Germinal center (tissue), 1 donor: ENCODE results near the gene KCNJ6.
"Not testable (repeated sequence)": the region's sequence is repeated elsewhere in the genome, so short reads cannot be mapped to it uniquely, and the experiment has no call there.

Experiments used
- DNase-seq: peaks from one replicate; pipeline ENCODE4 v3.0.0; 2012; ENCODE audit warnings: mixed read lengths, low spot score

The KCNJ6 gene

DNA sequence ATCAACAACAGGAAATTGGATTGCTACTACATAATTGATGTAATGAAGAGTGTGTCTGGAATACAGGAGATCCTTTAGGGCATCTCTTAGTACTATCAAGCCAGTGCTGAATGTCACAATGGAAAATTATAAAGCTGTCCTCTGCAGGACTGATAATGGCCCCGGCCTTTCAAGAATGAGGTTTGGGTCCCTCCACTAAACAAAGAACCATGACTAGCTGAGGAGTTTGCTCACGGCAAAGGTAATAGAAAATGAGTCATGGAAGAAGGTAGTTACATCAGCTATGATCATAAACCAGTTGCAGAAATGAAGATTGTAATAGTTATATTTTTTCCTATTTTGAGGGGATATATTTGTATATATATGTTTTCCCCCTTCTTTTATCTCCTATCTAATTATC lies 145.8 kb downstream of the KCNJ6 start:
- no peak for DNase-seq

DNA sequence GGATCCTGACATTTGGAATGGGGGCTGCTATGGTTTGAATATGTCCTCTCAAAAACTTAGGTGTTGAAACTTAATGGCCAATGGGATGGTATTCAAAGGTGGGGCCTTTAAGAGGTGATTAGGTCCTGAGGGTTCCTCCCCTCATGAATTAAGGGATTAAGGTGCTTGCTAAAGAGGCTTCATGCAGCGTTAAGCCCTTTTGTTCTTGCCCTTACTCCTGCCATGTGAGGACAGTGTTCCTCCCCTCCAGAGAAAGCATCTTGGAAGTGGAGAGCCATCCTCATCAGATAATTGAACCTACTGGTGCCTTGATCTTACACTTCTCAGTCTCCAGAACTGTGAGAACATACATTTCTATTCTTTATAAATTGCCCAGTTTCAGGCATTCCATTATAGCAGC lies 146.6 kb downstream of the KCNJ6 start:
- DNase-seq = no peak

DNA sequence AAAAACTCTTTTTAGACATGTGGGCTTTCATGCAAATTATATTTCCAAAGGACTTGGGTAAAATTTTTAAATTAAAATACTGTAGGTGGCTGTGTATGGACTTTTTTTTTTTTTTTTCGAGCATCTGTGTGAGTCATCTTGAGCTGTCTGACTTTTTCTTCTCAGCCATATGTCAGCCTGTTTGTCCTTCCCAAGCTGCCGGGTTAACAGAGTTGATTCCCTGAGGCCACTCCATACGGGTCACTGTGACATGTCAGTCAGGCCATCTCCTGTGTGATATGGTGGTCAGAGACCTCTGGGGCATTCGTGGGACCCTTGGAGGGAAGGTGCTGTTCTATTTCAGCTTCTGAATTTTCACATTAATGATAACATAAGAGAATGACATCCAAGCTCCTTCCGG lies 148.3 kb downstream of the KCNJ6 start:
- no peak for DNase-seq

DNA sequence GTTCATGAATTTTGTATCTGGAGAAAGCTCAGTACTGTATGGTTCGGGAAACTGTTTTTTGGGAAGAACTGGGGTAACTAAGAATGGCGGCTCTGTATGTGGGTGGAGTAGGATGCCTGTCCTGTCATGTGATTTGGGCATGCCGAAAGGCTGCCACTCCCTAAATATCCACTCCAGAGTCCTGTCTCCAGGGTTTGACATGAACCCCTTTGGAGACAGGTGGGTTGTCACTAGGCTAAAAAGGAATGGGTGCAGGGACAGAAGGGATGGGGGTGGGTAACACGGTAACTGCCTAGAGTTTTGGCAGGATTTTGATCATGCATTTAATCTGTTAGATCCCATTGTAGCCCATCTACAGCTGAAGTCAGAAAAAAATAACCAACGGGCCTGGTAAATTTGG lies 150.1 kb downstream of the KCNJ6 start:
- no peak for DNase-seq

DNA sequence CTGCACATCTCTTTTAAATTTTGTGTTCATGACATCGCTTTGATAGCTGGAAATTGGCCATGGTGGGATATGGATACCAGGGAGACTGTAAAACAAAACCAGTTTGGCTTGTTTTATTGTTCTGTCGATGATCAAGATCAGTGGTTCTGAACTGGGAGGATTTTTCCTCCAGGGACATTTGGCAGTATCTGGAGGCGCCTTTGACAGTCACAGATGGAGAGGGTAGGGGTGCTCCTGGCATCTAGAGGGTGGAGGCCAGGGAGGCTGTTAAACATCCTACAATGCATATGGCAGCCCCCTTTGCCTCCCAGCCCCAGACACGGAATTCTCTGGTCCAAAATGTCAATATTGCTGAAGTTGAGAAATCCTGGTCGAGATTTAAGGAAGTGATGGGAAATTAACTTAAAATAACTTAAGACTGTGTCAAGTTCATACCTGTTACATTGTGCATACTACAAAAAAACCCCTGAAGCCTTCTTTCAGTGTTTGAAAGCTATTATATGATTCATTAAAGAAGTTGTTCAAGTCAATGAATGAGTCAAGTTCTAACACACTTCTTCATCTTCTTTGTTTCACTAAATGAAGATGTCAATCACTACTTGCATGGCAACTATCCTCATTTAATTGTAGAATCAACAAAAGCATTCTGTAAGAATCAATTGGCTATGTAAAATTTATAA lies 150.9 kb downstream of the KCNJ6 start:
- no peak for DNase-seq

DNA sequence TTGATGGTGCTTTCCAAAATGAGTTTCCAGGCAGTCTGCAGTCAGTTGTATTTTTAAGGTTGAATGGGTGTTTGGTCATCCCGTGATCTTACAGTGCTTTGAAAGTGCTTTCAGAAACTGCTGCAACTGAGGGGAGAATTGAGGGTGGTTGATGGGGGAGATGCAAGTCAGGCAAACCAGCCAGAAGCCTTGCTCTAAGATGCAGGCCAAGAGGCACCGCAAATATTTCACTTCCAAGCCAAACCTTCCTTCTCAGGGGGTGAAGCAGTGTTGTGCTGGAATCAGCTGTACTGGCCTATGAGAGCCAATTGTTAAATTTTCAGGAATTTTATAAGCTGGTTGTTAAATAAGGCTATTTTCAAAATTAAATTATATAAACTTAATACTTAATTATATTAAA lies 151.6 kb downstream of the KCNJ6 start:
- DNase-seq = no peak

GRCh38 chr21:37763298-37763697 lies 153.0 kb downstream of the KCNJ6 start:
- no peak for DNase-seq

GRCh38 chr21:37762606-37763005 lies 153.7 kb downstream of the KCNJ6 start:
- DNase-seq = no peak

- not testable (repeated sequence) for DNase-seq
Measured at GRCh38 chr21:37761406-37761805, 154.9 kb downstream of the KCNJ6 start.

DNA sequence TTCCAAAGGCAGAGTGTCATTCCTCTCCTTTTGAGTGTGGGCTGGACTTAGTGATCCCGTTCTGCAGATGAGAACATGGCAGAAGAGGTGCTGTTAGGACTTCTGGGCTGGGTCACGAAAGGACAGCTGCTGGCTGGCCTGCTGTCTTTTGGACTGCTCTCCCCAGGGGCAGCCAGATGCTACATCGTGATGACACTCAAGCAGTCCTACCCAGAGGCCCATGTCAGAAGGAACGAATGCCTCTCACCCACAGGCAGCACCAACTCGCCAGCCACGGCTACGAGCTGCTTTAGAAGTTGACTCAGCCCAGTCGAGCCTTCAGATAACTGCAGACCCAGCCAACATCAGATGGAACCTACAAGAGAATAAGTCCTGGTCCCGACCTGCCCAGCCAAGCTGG lies 156.5 kb downstream of the KCNJ6 start:
- no peak for DNase-seq

DNA sequence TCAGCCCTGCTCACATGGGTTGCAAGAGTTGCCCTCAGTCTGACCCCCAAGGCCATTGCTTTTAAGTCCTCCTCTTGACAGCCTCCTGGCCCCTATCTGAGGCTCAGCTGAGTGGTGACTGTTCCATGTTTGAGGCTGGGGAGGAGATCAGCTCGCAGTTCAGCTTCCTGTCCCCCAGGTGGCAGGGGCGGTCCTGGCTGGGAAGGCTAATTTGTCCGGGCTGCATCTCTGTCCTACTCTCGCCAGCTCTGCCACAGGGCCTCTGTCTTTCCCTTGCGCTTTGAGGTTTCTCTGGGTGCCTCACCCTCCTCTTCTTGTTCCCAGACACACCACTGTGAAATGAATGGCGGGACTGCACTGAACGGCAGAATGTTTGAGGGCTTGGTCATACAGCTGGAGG lies 157.3 kb downstream of the KCNJ6 start:
- DNase-seq = peak; percentile 28

- DNase-seq = no peak
Measured at GRCh38 chr21:37757606-37758376, 158.5 kb downstream of the KCNJ6 start.

GRCh38 chr21:37753122-37753599 lies 163.1 kb downstream of the KCNJ6 start:
- DNase-seq = no peak

DNA sequence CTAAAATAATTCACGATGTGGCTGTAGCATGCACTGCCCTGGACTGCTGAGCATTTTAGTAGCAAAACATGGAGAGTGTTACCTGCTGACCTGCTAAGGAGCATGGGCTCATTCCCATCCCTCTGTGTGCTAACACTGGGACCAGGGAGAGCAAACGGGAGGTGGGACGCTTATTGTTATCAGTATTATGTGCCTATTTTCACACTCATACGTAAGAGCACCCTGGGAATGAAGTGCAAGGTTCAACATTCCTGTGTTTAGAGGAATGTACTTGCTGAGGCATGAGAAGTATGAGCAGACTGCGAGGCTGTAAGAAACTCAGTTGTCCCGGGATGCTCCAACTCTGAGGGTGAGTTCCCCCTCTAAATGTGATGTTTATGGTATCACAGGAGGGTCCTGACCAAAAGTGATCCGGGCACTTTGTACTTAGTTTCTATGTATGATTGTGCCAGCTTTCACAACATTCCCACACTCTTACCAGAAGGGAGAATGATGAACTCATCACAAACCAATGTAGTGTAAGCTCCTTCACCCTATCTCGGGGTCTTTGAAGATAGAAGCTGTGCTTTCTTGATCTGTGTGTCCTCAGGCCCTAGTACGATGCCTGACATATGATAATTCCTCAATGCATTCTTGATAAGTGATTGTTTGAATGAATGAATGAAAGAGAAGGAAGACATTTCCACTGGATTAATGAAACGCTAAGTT lies 164.8 kb downstream of the KCNJ6 start:
- DNase-seq = no peak

DNA sequence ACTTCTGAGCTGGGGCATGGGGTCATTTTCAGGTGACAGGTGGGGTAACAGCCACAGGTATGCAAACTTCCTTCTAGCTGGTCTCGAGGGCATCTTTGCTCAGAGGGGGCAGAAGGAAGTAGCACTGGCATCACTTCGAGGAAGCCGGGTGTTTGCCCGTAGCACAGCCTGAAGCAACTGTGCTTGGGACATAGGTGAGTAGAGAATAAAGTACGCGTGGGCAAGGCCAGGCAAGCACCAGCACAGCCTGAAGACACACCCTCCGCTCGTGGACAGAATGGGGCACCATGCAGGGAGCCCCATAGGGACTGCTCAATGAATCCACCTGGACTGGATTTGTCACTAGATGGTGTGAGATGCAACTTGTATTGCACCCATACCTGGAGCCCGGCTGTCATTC lies 167.1 kb downstream of the KCNJ6 start:
- no peak for DNase-seq

GRCh38 chr21:37748351-37748750 lies 167.9 kb downstream of the KCNJ6 start:
- no peak for DNase-seq

- DNase-seq = no peak
Measured at GRCh38 chr21:37746849-37747248, 169.4 kb downstream of the KCNJ6 start.

DNA sequence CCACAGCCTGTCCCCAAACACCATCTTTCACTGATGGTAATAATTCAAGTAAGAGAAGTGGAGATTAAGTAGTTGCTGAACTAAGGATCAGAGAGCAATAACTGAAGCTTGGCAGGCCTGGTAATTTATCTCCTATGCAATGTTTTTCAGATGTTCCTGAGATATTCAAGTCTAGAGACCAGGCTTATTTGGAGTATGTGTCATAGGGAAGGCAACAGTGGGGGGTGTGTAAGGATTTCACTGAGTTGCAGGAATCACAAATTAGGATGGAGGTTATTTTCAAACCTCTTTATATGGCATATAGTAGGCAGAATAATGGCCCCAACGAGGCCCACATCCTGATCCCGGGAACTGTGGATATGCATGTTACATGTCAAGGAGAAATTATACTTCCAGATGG lies 171.7 kb downstream of the KCNJ6 start:
- no peak for DNase-seq

DNA sequence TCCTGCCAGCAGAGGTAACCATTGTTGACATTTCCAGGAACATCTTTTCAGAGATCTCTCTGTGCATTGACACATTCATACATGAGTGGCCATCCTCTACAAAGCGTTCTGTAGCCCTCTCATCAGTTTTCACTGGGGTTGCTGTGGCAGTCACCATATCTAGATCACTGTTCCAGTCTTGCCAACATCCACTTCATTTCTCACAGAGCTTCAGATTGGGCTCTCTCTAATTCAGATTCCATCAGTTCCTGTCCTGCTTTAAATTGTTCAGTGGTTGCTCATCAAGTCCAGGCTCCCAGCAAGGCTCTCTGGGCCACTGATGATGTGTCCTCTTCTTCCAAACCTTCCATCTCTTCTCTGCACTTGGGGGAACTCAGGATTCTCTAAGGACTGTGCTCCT lies 173.7 kb downstream of the KCNJ6 start:
- DNase-seq = no peak

GRCh38 chr21:37742115-37742514 lies 174.1 kb downstream of the KCNJ6 start:
- DNase-seq = no peak

- DNase-seq = no peak
Measured at GRCh38 chr21:37737996-37738395, 178.3 kb downstream of the KCNJ6 start.

- DNase-seq = no peak
Measured at GRCh38 chr21:37737507-37737906, 178.8 kb downstream of the KCNJ6 start.

- DNase-seq = no peak
Measured at GRCh38 chr21:37734846-37735245, 181.4 kb downstream of the KCNJ6 start.
